ENCODE measurements around the gene KDM4B.
"Not testable (repeated sequence)": the region's sequence is repeated elsewhere in the genome, so short reads cannot be mapped to it uniquely, and the experiment has no call there.

Gene KDM4B

GRCh38 chr19:5184930-5185329 is 216.0 kb downstream of the KDM4B start:
- no peak for FAIRE-seq

- no peak for FAIRE-seq
Observed at GRCh38 chr19:5186293-5187050, 217.6 kb downstream of the KDM4B start.

GRCh38 chr19:5188548-5189317 is 219.8 kb downstream of the KDM4B start:
- FAIRE-seq, result no peak

GRCh38 chr19:5189318-5189607 is 220.3 kb downstream of the KDM4B start:
- FAIRE-seq, result no peak

- FAIRE-seq, result no peak
Observed at GRCh38 chr19:5191091-5191490, 222.2 kb downstream of the KDM4B start.

- no peak for FAIRE-seq
Observed at GRCh38 chr19:5192568-5192967, 223.7 kb downstream of the KDM4B start.

- FAIRE-seq, result no peak
Observed at GRCh38 chr19:5193192-5193591, 224.3 kb downstream of the KDM4B start.

GRCh38 chr19:5194641-5195040 is 225.7 kb downstream of the KDM4B start:
- no peak for FAIRE-seq

GRCh38 chr19:5195587-5195986 is 226.7 kb downstream of the KDM4B start:
- FAIRE-seq, result not testable (repeated sequence)

GRCh38 chr19:5196832-5197231 is 227.9 kb downstream of the KDM4B start:
- no peak for FAIRE-seq

GRCh38 chr19:5200844-5201243 is 231.9 kb downstream of the KDM4B start:
- no peak for FAIRE-seq

- FAIRE-seq, result no peak
Observed at GRCh38 chr19:5202553-5202952, 233.6 kb downstream of the KDM4B start.

All from endometrium (tissue), 2 donors.